ENCODE results near the gene SON.
A peak's percentile ranks its signal among the peaks of the same experiment; 100 is the strongest.
"Not testable (repeated sequence)": the region's sequence is repeated elsewhere in the genome, so short reads cannot be mapped to it uniquely, and the experiment has no call there.

The SON gene, protein sequence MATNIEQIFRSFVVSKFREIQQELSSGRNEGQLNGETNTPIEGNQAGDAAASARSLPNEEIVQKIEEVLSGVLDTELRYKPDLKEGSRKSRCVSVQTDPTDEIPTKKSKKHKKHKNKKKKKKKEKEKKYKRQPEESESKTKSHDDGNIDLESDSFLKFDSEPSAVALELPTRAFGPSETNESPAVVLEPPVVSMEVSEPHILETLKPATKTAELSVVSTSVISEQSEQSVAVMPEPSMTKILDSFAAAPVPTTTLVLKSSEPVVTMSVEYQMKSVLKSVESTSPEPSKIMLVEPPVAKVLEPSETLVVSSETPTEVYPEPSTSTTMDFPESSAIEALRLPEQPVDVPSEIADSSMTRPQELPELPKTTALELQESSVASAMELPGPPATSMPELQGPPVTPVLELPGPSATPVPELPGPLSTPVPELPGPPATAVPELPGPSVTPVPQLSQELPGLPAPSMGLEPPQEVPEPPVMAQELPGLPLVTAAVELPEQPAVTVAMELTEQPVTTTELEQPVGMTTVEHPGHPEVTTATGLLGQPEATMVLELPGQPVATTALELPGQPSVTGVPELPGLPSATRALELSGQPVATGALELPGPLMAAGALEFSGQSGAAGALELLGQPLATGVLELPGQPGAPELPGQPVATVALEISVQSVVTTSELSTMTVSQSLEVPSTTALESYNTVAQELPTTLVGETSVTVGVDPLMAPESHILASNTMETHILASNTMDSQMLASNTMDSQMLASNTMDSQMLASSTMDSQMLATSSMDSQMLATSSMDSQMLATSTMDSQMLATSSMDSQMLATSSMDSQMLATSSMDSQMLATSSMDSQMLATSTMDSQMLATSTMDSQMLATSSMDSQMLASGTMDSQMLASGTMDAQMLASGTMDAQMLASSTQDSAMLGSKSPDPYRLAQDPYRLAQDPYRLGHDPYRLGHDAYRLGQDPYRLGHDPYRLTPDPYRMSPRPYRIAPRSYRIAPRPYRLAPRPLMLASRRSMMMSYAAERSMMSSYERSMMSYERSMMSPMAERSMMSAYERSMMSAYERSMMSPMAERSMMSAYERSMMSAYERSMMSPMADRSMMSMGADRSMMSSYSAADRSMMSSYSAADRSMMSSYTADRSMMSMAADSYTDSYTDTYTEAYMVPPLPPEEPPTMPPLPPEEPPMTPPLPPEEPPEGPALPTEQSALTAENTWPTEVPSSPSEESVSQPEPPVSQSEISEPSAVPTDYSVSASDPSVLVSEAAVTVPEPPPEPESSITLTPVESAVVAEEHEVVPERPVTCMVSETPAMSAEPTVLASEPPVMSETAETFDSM (N-terminal part only)

DNA sequence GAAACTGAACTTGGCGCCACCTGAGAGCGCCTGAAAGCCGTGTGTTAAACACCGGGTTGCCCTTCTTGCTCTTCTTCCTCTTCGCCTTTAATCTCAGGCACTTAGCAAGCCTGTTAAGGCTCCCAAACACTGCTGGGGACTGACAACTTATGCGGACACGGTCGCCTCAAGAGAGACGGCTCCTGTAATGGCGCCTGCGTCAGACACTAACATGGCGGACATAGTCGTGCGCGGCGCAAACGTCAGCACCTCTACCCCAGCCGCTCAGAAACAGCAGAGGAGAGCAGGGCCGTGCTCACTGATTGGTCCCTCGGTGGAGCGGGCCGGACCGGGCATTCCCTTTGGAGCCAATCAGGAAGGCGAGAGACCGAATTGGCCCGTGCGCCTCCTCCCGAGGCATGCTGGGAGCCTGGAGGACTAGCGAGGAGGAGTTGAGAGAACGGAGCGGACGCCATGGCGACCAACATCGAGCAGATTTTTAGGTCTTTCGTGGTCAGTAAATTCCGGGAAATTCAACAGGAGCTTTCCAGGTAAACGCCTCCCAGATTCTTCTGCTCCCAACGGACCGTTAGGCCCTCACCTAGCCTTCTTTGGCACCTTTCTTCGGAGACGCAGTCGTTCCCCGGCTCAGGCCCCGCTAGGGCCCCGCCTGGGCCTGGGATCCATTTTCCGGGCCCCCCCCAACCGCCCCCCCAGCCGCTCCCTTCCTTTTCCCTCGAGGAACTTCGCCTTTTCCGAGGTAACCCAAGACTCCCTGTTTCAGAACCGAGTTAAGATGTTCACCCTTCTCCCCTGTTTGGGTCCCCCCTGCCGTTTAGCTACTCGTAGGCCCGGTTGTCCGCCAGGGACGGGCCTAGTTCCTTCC is at the start of gene SON:
TSS of gene SON (plus strand) at position 399 of the 865 bp plus-strand sequence. CDS start at position 454, 55 bp downstream.
- H3K9me3 Mint-ChIP-seq: no peaks in the 10 kb centered on the region
- peaks cover 32% of the 10 kb centered on the region for H3K4me1 Mint-ChIP-seq (ENCODE audit: low read depth)
- H3K27me3 Mint-ChIP-seq (ENCODE audit: low read depth): no peaks in the 10 kb centered on the region
- H3K36me3 Mint-ChIP-seq (ENCODE audit: low read depth): peaks cover 55% of the 10 kb centered on the region
- H3K4me3 Mint-ChIP-seq: peak within 1 kb of the TSS; percentile 98
- peak within 1 kb of the TSS; percentile 100 for H3K27ac Mint-ChIP-seq
- DNase-seq (ENCODE audit: low spot score): peak; percentile 99

DNA sequence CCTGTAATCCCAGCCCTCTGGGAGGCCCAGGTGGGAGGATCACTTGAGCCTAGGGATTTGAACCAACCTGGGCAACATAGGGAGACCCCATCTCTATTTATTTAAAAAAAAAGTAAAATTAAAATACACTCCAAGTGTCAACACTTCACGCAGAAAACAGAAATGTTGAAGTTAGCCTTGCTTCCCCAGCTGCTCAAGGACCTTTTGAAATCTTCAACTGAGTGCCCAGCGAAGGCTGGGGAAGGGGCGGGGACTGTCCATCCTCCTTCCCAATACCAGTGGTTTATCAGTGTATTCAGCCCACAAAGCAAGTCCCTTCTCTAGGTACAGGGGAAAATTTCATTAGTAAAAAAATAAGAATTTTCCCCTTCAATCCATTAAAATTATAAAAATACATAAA is 49.1 kb upstream of the SON start:
- H3K4me3 Mint-ChIP-seq: no peak overlapping the region

DNA sequence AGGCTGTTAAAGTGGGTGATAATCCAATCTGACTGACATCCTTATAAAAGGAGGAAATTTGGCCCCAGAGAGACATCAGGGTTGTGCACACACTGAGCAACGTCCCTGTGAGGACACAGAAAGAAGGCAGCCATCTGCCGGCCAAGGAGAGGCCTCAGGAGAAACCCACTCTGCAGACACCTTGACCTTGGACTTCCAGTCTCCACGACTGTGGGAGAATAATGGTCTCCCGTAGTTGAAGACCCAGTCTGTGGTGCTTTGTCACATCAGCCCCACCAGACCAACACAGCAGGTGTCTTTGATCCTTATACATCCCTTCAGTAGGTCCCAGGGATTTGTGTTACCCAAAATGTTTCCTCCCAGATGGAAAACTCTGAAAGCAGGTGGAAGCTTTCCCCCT is 47.1 kb upstream of the SON start:
- Mint-ChIP-seq H3K9me3 (no peaks in the 10 kb centered on the region), H3K27me3 (ENCODE audit: low read depth) (peaks cover 4% of the 10 kb centered on the region), H3K27ac (no peak overlapping the region), H3K4me1 (ENCODE audit: low read depth) (peaks cover 7% of the 10 kb centered on the region), H3K4me3 (no peak overlapping the region), H3K36me3 (ENCODE audit: low read depth) (no peaks in the 10 kb centered on the region)
- DNase-seq (ENCODE audit: low spot score): no peak

More for the DNA sequence above, 49.1 kb upstream of the SON start:
- Mint-ChIP-seq H3K27ac (no peak overlapping the region), H3K27me3 (ENCODE audit: low read depth) (peaks cover 11% of the 10 kb centered on the region), H3K4me1 (ENCODE audit: low read depth) (peaks cover 9% of the 10 kb centered on the region), H3K9me3 (no peaks in the 10 kb centered on the region), H3K36me3 (ENCODE audit: low read depth) (no peaks in the 10 kb centered on the region)
- DNase-seq (ENCODE audit: low spot score): no peak

DNA sequence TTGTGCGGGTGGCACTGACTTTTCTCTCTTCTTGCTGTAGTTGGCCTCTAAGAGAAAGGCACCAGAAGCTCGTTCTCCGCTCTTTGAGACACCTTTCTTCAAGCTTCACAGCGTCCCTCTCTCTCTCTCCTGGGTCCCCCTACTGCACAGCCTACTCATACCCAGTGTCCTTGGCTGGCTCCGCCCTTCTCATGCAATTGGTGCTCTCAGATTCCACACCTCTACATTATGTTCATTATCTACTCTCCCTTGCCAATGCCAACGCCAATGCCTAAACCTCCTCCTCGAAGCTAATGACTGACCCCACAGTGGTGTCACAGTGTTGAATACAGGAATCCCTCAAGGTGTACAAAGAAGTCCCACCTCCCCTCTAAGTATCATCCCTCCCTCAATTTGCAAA is 46.5 kb upstream of the SON start:
- Mint-ChIP-seq H3K9me3 (no peaks in the 10 kb centered on the region), H3K4me1 (ENCODE audit: low read depth) (peaks cover 4% of the 10 kb centered on the region), H3K36me3 (ENCODE audit: low read depth) (no peaks in the 10 kb centered on the region), H3K27me3 (ENCODE audit: low read depth) (peaks cover 4% of the 10 kb centered on the region), H3K27ac (no peak overlapping the region), H3K4me3 (no peak overlapping the region)
- no peak for DNase-seq (ENCODE audit: low spot score)

DNA sequence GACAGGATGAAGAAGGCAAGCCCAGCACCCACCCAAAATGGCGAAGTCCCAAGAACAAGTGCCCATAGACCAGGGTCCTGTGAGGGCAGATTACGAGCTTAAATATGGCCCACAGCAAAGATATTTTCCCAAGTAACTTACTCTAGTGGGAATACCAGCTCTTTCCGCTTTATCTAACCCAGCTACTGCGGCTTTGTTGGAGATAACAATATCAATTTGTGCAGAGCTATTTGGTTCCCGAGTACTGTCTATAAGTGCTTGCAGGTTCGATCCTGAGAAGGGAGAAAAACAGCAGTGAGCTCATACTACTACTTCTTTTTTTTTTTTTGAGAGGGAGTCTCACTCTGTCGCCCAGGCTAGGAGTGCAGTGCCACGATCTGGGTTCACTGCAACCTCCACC is 37.0 kb upstream of the SON start:
- H3K36me3 Mint-ChIP-seq (ENCODE audit: low read depth): peaks cover 60% of the 10 kb centered on the region
- no peak overlapping the region for H3K27ac Mint-ChIP-seq
- peaks cover 5% of the 10 kb centered on the region for H3K9me3 Mint-ChIP-seq
- H3K4me1 Mint-ChIP-seq (ENCODE audit: low read depth): no peaks in the 10 kb centered on the region
- no peaks in the 10 kb centered on the region for H3K27me3 Mint-ChIP-seq (ENCODE audit: low read depth)
- no peak overlapping the region for H3K4me3 Mint-ChIP-seq
- DNase-seq (ENCODE audit: low spot score): no peak

DNA sequence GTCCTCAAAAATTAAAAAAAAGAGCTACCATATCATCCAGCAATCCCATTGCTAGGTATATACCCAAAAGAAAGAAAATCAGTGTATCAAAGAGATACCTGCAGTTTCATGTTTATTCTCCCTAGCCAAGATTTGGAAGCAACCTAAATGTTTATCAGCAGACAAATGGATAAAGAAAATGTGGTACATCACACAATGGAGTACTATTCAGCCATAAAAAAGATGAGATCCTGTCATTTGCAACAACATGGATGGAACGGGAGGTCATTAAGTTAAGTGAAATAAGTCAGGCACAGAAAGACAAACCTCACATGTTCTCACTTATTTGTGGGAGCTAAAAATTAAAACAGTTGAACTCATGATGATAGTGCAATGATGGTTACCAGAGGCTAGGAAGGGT is 35.8 kb upstream of the SON start:
- not testable (repeated sequence) for DNase-seq (ENCODE audit: low spot score); H3K27ac Mint-ChIP-seq; H3K4me1 Mint-ChIP-seq (ENCODE audit: low read depth); H3K4me3 Mint-ChIP-seq; H3K9me3 Mint-ChIP-seq; H3K27me3 Mint-ChIP-seq (ENCODE audit: low read depth)
- peaks cover 70% of the 10 kb centered on the region for H3K36me3 Mint-ChIP-seq (ENCODE audit: low read depth)

DNA sequence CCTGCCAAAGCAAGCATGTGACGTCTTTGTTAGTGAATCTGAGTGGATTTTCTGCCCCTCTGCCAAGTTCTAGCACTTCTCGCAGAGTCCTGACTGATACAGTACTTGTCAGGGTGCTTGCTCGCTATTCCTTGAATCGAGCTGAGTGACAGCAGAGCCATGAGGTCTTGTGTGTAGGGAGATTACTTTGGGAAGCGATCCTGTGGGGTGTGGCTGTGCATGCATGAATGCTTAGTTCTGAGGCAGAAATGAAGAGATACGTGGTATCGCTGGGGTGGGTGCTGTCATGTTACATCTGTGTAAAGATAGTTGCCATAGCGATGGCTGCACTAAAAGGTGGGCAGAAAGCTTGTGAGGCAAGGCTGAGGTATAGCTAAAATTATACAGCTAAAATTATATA is 32.0 kb upstream of the SON start:
- peaks cover 5% of the 10 kb centered on the region for H3K9me3 Mint-ChIP-seq
- peaks cover 60% of the 10 kb centered on the region for H3K36me3 Mint-ChIP-seq (ENCODE audit: low read depth)
- H3K27ac Mint-ChIP-seq: no peak overlapping the region
- DNase-seq (ENCODE audit: low spot score): no peak
- H3K4me1 Mint-ChIP-seq (ENCODE audit: low read depth): peaks cover 11% of the 10 kb centered on the region
- no peak overlapping the region for H3K4me3 Mint-ChIP-seq
- no peaks in the 10 kb centered on the region for H3K27me3 Mint-ChIP-seq (ENCODE audit: low read depth)

DNA sequence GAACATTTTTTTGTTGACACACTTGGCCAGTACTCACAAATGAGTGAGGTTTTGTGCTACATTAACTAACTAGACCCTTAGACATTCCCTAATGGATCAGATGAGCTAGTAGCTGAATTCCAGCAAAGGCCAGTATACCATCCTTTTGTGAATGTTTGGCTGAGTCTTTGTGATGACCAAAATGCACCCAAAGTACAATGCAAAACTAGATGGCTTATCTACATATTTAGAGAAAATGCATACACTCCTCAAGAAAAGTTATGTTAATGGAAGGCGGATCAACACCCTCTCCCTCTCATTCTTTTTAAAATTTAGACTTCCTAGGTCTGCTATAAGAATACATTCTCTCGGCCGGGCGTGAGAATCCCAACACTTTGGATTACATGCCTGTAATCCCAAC is 31.2 kb upstream of the SON start:
- peaks cover 60% of the 10 kb centered on the region for H3K36me3 Mint-ChIP-seq (ENCODE audit: low read depth)
- no peaks in the 10 kb centered on the region for H3K27me3 Mint-ChIP-seq (ENCODE audit: low read depth)
- peaks cover 11% of the 10 kb centered on the region for H3K4me1 Mint-ChIP-seq (ENCODE audit: low read depth)
- no peak for DNase-seq (ENCODE audit: low spot score)
- peaks cover 5% of the 10 kb centered on the region for H3K9me3 Mint-ChIP-seq
- H3K27ac Mint-ChIP-seq: no peak overlapping the region
- H3K4me3 Mint-ChIP-seq: no peak overlapping the region

DNA sequence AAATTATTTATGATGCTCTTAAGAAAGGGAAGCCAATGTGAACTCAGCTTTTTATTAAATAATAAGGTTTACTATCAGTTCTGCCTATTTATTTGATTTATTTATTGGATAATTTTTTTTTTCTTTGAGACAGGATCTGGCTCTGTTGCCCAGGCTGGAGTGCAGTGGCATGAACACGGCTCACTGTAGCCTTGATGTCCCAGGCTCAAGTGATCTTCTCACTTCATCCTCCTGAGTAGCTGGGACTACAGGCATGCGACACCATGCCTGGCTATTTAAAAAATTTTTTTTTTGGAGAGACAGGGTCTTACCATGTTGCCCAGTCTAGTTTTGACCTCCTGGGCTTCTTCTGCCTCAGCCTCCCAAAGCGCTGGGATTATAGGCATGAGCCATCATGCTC is 30.4 kb upstream of the SON start:
- Mint-ChIP-seq H3K4me3 (no peak overlapping the region), H3K27ac (no peak overlapping the region), H3K9me3 (no peaks in the 10 kb centered on the region), H3K36me3 (ENCODE audit: low read depth) (peaks cover 61% of the 10 kb centered on the region), H3K4me1 (ENCODE audit: low read depth) (peaks cover 11% of the 10 kb centered on the region), H3K27me3 (ENCODE audit: low read depth) (no peaks in the 10 kb centered on the region)
- DNase-seq (ENCODE audit: low spot score): no peak

DNA sequence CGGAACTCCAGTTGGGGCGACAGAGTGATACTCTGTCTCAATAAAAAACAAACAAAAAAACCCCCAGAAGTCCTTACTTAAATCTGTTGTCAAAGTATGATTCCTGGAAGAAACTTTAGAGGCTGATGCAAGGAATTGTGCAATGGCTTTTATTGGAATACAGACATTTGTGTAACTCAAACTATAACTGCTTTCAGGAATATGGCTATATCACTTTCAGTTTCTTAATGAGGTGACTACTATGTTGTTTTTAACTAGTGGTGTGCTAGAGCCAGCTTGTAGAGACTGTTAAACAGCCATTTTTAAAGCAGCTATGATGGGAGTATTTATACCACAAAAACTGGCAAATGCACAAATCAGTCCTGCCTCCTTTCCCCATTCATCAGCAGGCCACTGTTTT is 28.6 kb upstream of the SON start:
- no peaks in the 10 kb centered on the region for H3K9me3 Mint-ChIP-seq
- DNase-seq (ENCODE audit: low spot score): no peak
- H3K27ac Mint-ChIP-seq: peak overlapping the region; percentile 76
- peaks cover 11% of the 10 kb centered on the region for H3K4me1 Mint-ChIP-seq (ENCODE audit: low read depth)
- peaks cover 60% of the 10 kb centered on the region for H3K36me3 Mint-ChIP-seq (ENCODE audit: low read depth)
- no peaks in the 10 kb centered on the region for H3K27me3 Mint-ChIP-seq (ENCODE audit: low read depth)
- no peak overlapping the region for H3K4me3 Mint-ChIP-seq

DNA sequence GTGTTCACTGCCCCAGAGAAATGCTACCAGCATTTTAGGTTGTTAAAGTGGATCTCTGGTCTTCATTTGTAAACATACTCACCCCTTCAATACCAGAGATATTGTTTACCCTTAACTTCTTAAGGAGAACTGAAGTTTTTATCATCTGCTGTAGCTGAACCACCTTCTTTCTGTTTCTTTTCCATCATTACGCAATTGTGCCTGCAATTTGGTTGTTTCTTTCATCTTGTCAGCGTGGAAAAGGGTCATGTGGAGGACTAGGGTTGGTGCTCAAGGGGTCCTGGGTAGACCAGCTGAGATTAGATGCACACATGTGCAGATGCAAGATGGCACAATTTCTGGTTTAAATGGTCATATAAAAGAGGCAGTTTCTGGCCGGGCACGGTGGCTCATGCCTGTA is 23.9 kb upstream of the SON start:
- H3K4me1 Mint-ChIP-seq (ENCODE audit: low read depth): peaks cover 11% of the 10 kb centered on the region
- no peaks in the 10 kb centered on the region for H3K27me3 Mint-ChIP-seq (ENCODE audit: low read depth)
- peaks cover 50% of the 10 kb centered on the region for H3K36me3 Mint-ChIP-seq (ENCODE audit: low read depth)
- H3K4me3 Mint-ChIP-seq: no peak overlapping the region
- no peak for DNase-seq (ENCODE audit: low spot score)
- H3K27ac Mint-ChIP-seq: no peak overlapping the region
- H3K9me3 Mint-ChIP-seq: no peaks in the 10 kb centered on the region

DNA sequence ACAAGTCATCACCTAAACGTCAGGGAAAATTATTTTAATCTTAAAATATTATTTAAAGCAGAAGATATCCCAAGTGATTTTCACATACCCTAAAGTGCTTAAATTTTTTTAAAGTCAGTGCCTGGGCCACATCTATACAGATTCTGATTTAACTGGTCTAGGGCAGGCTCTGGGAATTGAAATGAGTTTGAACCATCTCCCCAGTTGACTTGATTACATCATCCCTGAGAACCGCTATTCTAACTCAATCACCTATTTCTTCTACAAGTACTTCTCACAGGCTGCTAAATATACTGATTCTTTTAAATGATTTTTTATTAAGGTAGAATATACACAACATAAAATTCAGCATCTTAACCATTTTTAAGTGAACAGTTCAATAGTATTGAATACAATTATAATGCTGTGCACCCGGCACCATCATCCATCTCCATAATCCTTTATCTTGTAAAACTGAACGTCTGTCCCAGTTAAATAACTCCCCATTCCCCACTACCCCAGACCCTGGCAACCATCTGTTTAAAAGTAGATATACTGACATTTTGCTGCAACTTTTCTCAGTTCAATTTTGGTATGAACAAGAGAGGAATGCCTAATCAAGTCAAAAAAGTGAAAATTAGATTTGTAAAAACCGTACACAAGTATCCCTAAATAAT is 20.4 kb upstream of the SON start:
- Mint-ChIP-seq H3K36me3 (ENCODE audit: low read depth) (peaks cover 38% of the 10 kb centered on the region), H3K27ac (no peak overlapping the region), H3K27me3 (ENCODE audit: low read depth) (no peaks in the 10 kb centered on the region), H3K4me3 (no peak overlapping the region), H3K9me3 (no peaks in the 10 kb centered on the region), H3K4me1 (ENCODE audit: low read depth) (no peaks in the 10 kb centered on the region)
- DNase-seq (ENCODE audit: low spot score): no peak

DNA sequence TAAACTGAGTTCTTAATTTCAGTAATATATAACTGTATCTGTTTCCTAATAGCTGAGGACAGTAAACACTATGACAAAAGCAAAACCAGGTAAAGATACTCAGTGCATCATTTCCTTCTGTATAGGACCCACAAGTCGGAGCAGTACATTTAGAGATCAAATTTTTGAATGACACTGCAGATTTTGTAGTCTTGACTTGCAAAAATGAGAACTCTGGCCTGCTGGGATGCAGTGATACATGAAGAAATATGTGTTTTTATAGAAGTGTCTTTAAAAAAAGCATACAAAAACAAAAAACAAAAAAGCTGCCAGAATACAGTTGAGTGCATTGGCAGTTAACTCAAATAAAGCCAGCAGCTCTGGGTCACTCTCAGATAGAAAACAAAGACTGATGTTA is 19.9 kb upstream of the SON start:
- Mint-ChIP-seq H3K27me3 (ENCODE audit: low read depth) (no peaks in the 10 kb centered on the region), H3K36me3 (ENCODE audit: low read depth) (peaks cover 42% of the 10 kb centered on the region), H3K4me3 (no peak overlapping the region), H3K27ac (no peak overlapping the region), H3K4me1 (ENCODE audit: low read depth) (no peaks in the 10 kb centered on the region), H3K9me3 (no peaks in the 10 kb centered on the region)
- DNase-seq (ENCODE audit: low spot score): no peak

Data from T-helper 2 cell treated with Interferon-gamma antibody and Interleukin-4, amounts not matched to agents 5 μg/mL and 100 μg/mL, for 36 hours (primary cell).